Activated T-helper 9 cell treated with anti-CD3 and anti-CD28 coated beads, Interleukin-2, amount 50 U/mL, for 16 hours (primary cell): ENCODE results near the gene IZUMO1R.
"Not testable (repeated sequence)": the region's sequence is repeated elsewhere in the genome, so short reads cannot be mapped to it uniquely, and the experiment has no call there.

ENCODE experiments used
- DNase-seq: peaks from one replicate; pipeline ENCODE4 v3.0.0-alpha.2; 2020; ENCODE audit warnings: low read depth

Gene IZUMO1R

GRCh38 chr11:94326947-94327346 lies 22.6 kb downstream of the IZUMO1R start:
- no peak for DNase-seq

GRCh38 chr11:94328587-94329080 lies 24.3 kb downstream of the IZUMO1R start:
- no peak for DNase-seq

DNA sequence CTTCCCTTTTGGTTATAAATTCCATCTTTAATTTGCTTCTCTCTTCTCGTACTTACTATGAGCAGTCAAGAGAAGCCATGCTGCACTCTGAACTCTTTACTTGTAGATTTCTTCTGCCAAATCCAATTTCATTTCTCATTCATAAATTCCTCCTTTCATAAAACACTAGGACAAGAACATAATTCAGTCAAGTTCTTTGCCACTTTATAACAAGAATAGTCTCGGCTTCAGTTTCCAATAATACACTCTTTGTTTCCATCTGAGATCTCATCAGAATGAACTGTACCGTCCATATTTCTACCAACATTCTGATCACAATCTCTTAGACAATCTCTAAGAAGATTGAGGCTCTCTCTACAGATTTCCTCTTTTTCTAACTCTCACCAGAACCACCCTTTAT lies 25.1 kb downstream of the IZUMO1R start:
- no peak for DNase-seq

- no peak for DNase-seq
Measured at GRCh38 chr11:94330789-94331188, 26.4 kb downstream of the IZUMO1R start.

DNA sequence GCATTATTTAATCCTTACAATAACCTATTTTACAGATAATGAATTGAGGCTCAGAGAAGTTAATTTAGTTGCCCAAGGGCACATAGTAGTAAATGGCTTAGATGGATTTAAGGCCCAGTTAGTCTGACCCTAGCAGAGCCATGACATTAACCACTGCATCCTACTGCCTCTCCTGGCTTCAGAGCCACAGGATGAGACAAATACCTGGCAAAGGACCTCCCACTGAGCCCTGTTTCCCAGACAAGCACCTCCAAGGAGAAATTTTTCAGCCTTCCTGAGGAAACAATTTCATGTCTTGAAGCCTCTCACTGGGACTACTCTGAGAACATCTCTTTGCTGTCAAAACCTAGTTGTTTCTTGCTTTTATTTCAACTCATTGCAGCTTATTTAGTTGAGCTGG lies 28.4 kb downstream of the IZUMO1R start:
- DNase-seq: no peak

GRCh38 chr11:94336033-94336432 lies 31.7 kb downstream of the IZUMO1R start:
- DNase-seq: no peak

GRCh38 chr11:94338651-94339050 lies 34.3 kb downstream of the IZUMO1R start:
- DNase-seq: no peak

- DNase-seq: no peak
Measured at GRCh38 chr11:94342250-94342649, 37.9 kb downstream of the IZUMO1R start.

GRCh38 chr11:94343495-94343894 lies 39.1 kb downstream of the IZUMO1R start:
- no peak for DNase-seq

GRCh38 chr11:94346311-94346710 lies 41.9 kb downstream of the IZUMO1R start:
- not testable (repeated sequence) for DNase-seq

DNA sequence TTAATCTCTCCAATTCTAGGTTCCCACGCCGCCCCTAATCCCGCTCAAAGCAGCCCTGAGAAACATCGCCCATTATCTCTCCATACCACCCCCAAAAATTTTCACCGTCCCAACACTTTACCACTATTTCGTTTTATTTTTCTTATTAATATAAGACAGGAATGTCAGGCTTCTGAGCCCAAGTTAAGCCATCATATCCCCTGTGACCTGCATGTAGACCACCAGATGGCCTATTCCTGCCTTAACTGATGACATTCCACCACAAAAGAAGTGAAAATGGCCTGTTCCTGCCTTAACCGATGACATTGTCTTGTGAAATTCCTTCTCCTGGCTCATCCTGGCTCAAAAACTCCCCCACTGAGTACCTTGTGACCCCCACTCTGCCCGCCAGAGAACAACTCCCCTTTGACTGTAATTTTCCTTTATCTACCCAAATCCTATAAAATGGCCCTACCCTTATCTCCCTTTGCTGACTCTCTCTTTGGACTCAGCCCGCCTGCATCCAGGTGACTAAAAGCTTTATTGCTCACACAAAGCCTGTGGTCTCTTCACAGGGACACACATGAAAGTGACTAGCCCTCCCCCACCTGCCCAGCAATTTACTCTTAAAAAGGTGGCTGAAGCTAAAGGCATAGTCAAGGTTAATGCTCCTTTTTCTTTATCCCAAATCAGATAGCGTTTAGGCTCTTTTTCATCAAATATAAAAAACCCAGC lies 46.6 kb downstream of the IZUMO1R start:
- not testable (repeated sequence) for DNase-seq
